ENCODE results near the gene CCNE1.

Gene CCNE1

DNA sequence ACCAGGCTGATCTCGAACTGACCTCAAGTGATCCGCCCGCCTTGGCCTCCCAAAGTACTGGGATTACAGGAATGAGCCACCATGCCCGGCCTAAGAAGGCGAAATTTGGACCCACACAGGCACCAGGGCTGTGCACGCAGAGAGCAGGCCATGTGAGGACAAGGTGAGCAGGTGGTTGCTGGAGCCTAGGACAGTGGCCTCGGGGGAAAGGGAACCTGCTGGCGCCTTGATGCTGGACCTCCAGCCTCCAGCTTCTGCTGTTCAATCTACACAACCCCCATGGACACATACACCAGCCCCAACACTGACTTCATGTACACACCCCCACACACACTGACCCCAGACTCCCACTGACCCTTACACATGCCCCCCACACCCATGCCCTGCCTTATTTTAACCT, 41.8 kb upstream of the CCNE1 start:
- no peak overlapping the region for H3K27ac ChIP-seq
- TF ChIP-seq, protein P1, sequence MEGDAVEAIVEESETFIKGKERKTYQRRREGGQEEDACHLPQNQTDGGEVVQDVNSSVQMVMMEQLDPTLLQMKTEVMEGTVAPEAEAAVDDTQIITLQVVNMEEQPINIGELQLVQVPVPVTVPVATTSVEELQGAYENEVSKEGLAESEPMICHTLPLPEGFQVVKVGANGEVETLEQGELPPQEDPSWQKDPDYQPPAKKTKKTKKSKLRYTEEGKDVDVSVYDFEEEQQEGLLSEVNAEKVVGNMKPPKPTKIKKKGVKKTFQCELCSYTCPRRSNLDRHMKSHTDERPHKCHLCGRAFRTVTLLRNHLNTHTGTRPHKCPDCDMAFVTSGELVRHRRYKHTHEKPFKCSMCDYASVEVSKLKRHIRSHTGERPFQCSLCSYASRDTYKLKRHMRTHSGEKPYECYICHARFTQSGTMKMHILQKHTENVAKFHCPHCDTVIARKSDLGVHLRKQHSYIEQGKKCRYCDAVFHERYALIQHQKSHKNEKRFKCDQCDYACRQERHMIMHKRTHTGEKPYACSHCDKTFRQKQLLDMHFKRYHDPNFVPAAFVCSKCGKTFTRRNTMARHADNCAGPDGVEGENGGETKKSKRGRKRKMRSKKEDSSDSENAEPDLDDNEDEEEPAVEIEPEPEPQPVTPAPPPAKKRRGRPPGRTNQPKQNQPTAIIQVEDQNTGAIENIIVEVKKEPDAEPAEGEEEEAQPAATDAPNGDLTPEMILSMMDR (IDR thresholded peaks at IDR 0.05): no peak
- no peak overlapping the region for H3K4me3 ChIP-seq
- DNase-seq (ENCODE audit: low spot score): no peak

DNA sequence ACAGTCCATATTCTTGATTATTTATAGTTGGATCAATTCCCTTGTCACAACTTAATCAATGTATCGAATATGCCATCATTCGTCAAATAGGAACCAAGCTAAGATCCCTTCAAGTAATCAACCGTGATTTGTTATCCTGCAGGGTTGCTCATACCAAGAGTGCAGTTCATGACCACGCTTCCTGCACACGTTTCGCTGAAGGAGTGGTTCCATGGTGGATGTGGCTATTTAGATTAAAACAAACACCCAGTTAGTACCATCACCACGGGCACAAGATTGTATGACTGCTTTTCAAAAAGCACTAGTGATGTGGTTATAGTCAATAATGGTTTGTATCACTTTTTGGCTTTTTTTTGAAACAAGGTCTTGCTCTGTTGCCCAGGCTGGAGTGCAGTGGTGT, 41.1 kb upstream of the CCNE1 start:
- TF ChIP-seq, protein P1 (IDR thresholded peaks at IDR 0.05): no peak

DNA sequence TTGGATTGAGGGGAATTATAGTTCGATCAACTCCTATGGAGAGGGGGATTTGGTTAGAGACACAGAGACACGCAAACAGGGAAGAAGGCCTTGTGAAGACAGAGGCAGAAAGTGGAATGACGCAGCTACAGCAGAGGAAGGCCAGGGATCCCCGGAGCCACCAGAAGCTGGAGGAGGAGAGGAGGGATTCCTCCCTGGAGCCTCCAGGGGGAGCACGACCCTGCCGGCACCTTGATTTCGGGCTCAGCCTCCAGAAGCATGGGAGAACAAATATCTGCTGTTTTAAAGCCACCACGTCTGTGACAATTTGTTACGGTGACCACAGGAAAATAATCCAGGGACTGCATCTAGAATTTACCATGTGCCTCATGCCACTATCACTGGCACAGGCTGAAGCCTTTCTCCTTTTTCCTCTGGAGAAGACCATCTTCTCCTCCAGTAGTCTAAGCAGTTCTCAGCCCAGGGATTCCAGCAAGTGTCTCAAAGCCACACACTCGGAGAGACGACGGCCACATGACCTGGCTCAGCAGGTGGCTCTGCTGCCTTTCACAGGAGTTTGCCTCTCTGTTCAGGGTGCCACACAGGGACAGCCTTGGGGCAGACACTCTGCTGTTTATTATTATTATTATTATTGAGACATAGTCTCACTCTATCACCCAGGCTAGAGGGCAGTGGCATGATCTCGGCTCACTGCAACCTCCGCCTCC, 39.9 kb upstream of the CCNE1 start:
- no peak overlapping the region for H3K4me3 ChIP-seq
- H3K27ac ChIP-seq: no peak overlapping the region
- TF ChIP-seq, protein P1 (IDR thresholded peaks at IDR 0.05): peak; percentile 37
- no peak for DNase-seq (ENCODE audit: low spot score)

More for the DNA sequence above, 41.1 kb upstream of the CCNE1 start:
- no peak for DNase-seq (ENCODE audit: low spot score)
- Histone ChIP-seq H3K4me3 (no peak overlapping the region), H3K27ac (no peak overlapping the region)

DNA sequence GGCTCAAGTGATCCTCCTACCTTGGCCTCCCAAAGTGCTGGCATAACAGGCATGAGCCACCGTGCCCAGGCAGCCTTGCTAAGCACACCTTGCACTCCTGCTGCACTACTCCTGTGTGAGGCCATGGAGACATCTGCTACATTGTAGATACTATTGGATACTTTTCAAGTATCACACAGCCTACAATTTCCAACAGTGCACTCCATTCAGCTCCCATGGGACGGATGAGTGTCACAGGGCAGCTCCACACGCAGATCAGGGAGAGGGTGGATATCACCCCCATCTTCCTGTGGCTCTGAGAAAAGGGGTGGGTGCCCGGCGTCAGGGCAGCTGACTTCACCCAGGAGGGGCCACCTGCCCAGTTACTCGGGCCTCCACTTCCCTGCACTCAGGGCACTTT, 39.1 kb upstream of the CCNE1 start:
- Histone ChIP-seq H3K27ac (no peak overlapping the region), H3K4me3 (no peak overlapping the region)
- no peak for DNase-seq (ENCODE audit: low spot score)
- TF ChIP-seq, protein P1 (IDR thresholded peaks at IDR 0.05): no peak

DNA sequence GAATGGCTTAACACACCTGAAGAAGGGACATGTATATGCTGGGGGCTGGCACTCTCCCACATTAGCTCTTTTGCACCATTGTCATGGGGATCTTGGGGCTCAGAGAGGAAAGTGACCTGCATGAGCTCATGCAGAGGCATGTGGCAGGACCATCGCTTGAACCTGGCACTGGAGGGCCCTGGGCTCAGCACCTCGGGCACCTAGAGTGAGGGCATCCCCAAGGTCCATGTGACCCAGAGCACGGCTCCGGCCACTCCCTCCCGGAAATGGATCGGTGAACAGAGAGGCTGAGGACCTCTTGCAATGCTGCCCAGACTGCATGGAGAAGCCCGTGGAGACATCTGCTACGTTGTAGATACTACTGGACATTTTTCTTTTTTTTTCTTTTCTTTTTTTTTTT, 38.6 kb upstream of the CCNE1 start:
- TF ChIP-seq, protein P1 (IDR thresholded peaks at IDR 0.05): no peak
- Histone ChIP-seq H3K27ac (no peak overlapping the region), H3K4me3 (no peak overlapping the region)
- no peak for DNase-seq (ENCODE audit: low spot score)

- Histone ChIP-seq H3K27ac (no peak overlapping the region), H3K4me3 (no peak overlapping the region)
- DNase-seq (ENCODE audit: low spot score): no peak
- TF ChIP-seq, protein P1 (IDR thresholded peaks at IDR 0.05): no peak
These were observed 37.7 kb upstream of the CCNE1 start for GRCh38 chr19:29774126-29774525.

DNA sequence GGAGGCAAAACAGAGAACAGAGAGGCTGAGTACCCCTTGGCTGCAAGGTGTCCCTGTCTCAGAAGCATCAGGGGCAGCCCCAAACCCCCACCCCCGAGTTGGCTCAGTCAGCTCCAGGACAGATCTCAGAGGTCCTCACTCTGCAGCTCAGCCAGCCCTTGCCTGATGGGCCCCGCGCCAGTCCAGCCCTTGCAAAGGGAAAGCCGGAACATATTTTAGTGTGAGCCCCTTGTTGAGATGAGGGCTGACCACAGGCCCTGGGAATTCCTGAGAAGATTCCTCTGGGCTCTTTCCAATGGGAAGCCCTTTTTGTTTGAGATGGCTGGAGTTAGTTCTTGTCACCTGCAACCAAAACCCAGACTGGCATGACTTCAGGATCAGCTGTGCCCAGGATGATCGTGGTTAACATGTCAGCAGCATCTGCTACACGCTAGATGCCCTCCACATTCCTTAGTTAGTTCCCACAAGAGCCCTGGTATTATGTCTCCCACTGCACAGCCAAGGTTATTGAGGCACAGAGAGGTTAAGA, 33.9 kb upstream of the CCNE1 start:
- no peak overlapping the region for H3K4me3 ChIP-seq
- DNase-seq (ENCODE audit: low spot score): no peak
- H3K27ac ChIP-seq: no peak overlapping the region
- TF ChIP-seq, protein P1 (IDR thresholded peaks at IDR 0.05): no peak
